Common myeloid progenitor, CD34-positive (primary cell): ENCODE measurements around the gene LRRC8E.
A peak's percentile ranks its signal among the peaks of the same experiment; 100 is the strongest.

Experiments used
- CTCF ChIA-PET: fragments of 350-600 bp; sonication (Branson Sonifier 250); formaldehyde crosslinking; loops from one replicate; lab custom pipeline; 2021; ENCODE audit warnings: antibody characterized with exemption; lab: Charles Lee
- POLR2A ChIA-PET: fragments of 350-600 bp; sonication (Branson Sonifier 250); formaldehyde crosslinking; loops from one replicate; lab custom pipeline; 2021; ENCODE audit warnings: antibody characterized with exemption; lab: Charles Lee
- DNase-seq, 3 donors: peaks; one replicate each; pipeline versions ENCODE4 v3.0.0 to v3.0.0-alpha.2; 2013
- H3K27ac ChIP-seq, 2 experiments: 1 replicate in 1 of 2; 2 replicates in 1 of 2; pipeline ENCODE4 v1.7.0; 2013; ENCODE audit warnings: inconsistent platforms in 2 of 2, low read length in 2 of 2, mild to moderate bottlenecking in 2 of 2, low read depth in 1 of 2, moderate library complexity in 1 of 2; ENCODE audit not compliant: severe bottlenecking in 2 of 2, insufficient read depth in 1 of 2, poor library complexity in 1 of 2
- H3K27me3 ChIP-seq, 5 experiments: replicated peaks in 2 of 5; 1 replicate in 3 of 5; 2 replicates in 2 of 5; pipeline versions ENCODE4 v1.6.1 to v1.7.0; 2013; ENCODE audit warnings: low read length in 4 of 5, mild to moderate bottlenecking in 2 of 5, moderate library complexity in 2 of 5, inconsistent platforms in 1 of 5; ENCODE audit not compliant: insufficient read depth in 5 of 5, control insufficient read depth in 4 of 5
- H3K36me3 ChIP-seq, 4 experiments: 1 replicate in 2 of 4; 2 replicates in 2 of 4; pipeline versions ENCODE4 v1.6.1 to v1.7.0; 2013; ENCODE audit warnings: low read length in 3 of 4, control low read depth in 1 of 4, mild to moderate bottlenecking in 1 of 4; ENCODE audit not compliant: control insufficient read depth in 4 of 4, insufficient read depth in 4 of 4
- H3K4me1 ChIP-seq, 4 experiments: 1 replicate in 3 of 4; 2 replicates in 1 of 4; pipeline versions ENCODE4 v1.6.1 to v1.7.1; 2013; ENCODE audit warnings: low read length in 3 of 4, mild to moderate bottlenecking in 3 of 4, control low read depth in 1 of 4, inconsistent platforms in 1 of 4, moderate library complexity in 1 of 4; ENCODE audit not compliant: control insufficient read depth in 4 of 4, insufficient read depth in 4 of 4; ENCODE audit errors: control extremely low read depth in 1 of 4
- H3K4me3 ChIP-seq, 7 experiments: 1 replicate in 4 of 7; 2 replicates in 3 of 7; pipeline versions ENCODE4 v1.5.1 to v1.7.0; 2013; ENCODE audit warnings: mild to moderate bottlenecking in 7 of 7, low read length in 6 of 7, moderate library complexity in 6 of 7, inconsistent platforms in 2 of 7, low read depth in 2 of 7, control low read depth in 1 of 7; ENCODE audit not compliant: insufficient read depth in 4 of 7, control insufficient read depth in 1 of 7; ENCODE audit errors: extremely low read depth in 1 of 7
- H3K9me3 ChIP-seq, 5 experiments: 1 replicate in 4 of 5; 2 replicates in 1 of 5; pipeline versions ENCODE4 v1.6.1 to v1.7.1; 2013; ENCODE audit warnings: low read length in 4 of 5, mild to moderate bottlenecking in 2 of 5, inconsistent platforms in 1 of 5, low read depth in 1 of 5, moderate library complexity in 1 of 5; ENCODE audit not compliant: control insufficient read depth in 4 of 5, insufficient read depth in 2 of 5; ENCODE audit errors: control extremely low read depth in 1 of 5
- WGBS: methylation state at CpG from one replicate; pipeline ENCODE4 v1.1.5; 2013; ENCODE audit not compliant: insufficient coverage; 5-methylcytosine and 5-hydroxymethylcytosine counted together

LRRC8E gene

GRCh38 chr19:7863971-7864689 is 24.2 kb upstream of the LRRC8E start:
- H3K27me3 ChIP-seq, result peaks cover 0 to 72% (median 20%) of the 10 kb centered on the region in 5 experiments
- CTCF ChIA-PET, result interaction anchor here (2.2 to 3.9 kb wide), 2 partner anchors 11 to 56 kb away, joined by 6 to 20 read pairs; partner anchors contain the start of gene SNAPC2
- peaks cover 0 to 40% (median 28%) of the 10 kb centered on the region in 4 experiments for H3K4me1 ChIP-seq
- no peaks in the 10 kb centered on the region for H3K36me3 ChIP-seq
- POLR2A ChIA-PET, result no interaction called here
- H3K4me3 ChIP-seq, result no peak overlapping the region
- no peaks in the 10 kb centered on the region for H3K9me3 ChIP-seq
- 79% methylated on average over 10 of the region's 21 CpGs for WGBS
- no peak for DNase-seq
- no peak overlapping the region for H3K27ac ChIP-seq

- Histone ChIP-seq H3K9me3 (no peaks in the 10 kb centered on the region), H3K27ac (no peak overlapping the region), H3K4me3 (no peak overlapping the region), H3K4me1 (peaks cover 0 to 45% (median 33%) of the 10 kb centered on the region in 4 experiments), H3K27me3 (peaks cover 0 to 66% (median 17%) of the 10 kb centered on the region in 5 experiments), H3K36me3 (no peaks in the 10 kb centered on the region)
- CTCF ChIA-PET, result interaction anchor here (2.2 to 3.9 kb wide), 2 partner anchors 11 to 56 kb away, joined by 6 to 20 read pairs; partner anchors contain the start of gene SNAPC2
- DNase-seq, result no peak
- WGBS, result 71% methylated on average over 17 of the region's 18 CpGs
- POLR2A ChIA-PET, result no interaction called here
Measured at GRCh38 chr19:7864690-7865074, 23.6 kb upstream of the LRRC8E start.

- H3K4me1 ChIP-seq, result peaks cover 0 to 50% (median 37%) of the 10 kb centered on the region in 4 experiments
- H3K27me3 ChIP-seq, result peaks cover 0 to 60% (median 17%) of the 10 kb centered on the region in 5 experiments
- peak in 1 of 3 donors; percentile 16 for DNase-seq
- CTCF ChIA-PET, result interaction anchor here (2.2 to 3.9 kb wide), 2 partner anchors 12 to 55 kb away, joined by 6 to 20 read pairs; partner anchors contain the start of gene SNAPC2
- H3K36me3 ChIP-seq, result no peaks in the 10 kb centered on the region
- no peak overlapping the region for H3K4me3 ChIP-seq
- no peak overlapping the region for H3K27ac ChIP-seq
- no peaks in the 10 kb centered on the region for H3K9me3 ChIP-seq
- WGBS, result 36% methylated on average over 10 of the region's 10 CpGs
- POLR2A ChIA-PET, result no interaction called here
Measured at GRCh38 chr19:7865262-7865911, 22.9 kb upstream of the LRRC8E start.

GRCh38 chr19:7866399-7867091 is 21.8 kb upstream of the LRRC8E start:
- ChIA-PET CTCF (interaction anchor here (2.2 kb wide), 1 partner anchor 54 kb away, joined by 6 read pairs; the partner anchor contains the start of gene SNAPC2), POLR2A (no interaction called here)
- DNase-seq, result no peak
- H3K36me3 ChIP-seq, result no peaks in the 10 kb centered on the region
- peaks cover 0 to 48% (median 15%) of the 10 kb centered on the region in 5 experiments for H3K27me3 ChIP-seq
- peaks cover 0 to 54% (median 45%) of the 10 kb centered on the region in 4 experiments for H3K4me1 ChIP-seq
- H3K4me3 ChIP-seq, result no peak overlapping the region
- 93% methylated on average over 10 of the region's 12 CpGs for WGBS
- H3K27ac ChIP-seq, result no peak overlapping the region
- H3K9me3 ChIP-seq, result no peaks in the 10 kb centered on the region

GRCh38 chr19:7867092-7867844 is 21.0 kb upstream of the LRRC8E start:
- CTCF ChIA-PET, result no interaction called here
- peaks cover 0 to 54% (median 44%) of the 10 kb centered on the region in 4 experiments for H3K4me1 ChIP-seq

GRCh38 chr19:7868326-7868670 is 20.0 kb upstream of the LRRC8E start:
- H3K4me3 ChIP-seq, result peak overlapping the region in 5 of 7 experiments; percentile 28 to 83 (median 67)
- 5% methylated on average over 20 of the region's 21 CpGs for WGBS
- H3K36me3 ChIP-seq, result no peaks in the 10 kb centered on the region
- peaks cover 0 to 43% (median 22%) of the 10 kb centered on the region in 5 experiments for H3K27me3 ChIP-seq
- no peak overlapping the region for H3K27ac ChIP-seq
- no peaks in the 10 kb centered on the region for H3K9me3 ChIP-seq
- DNase-seq, result peak; percentile 46 to 82 (median 71)
- CTCF ChIA-PET, result interaction anchor here (0.7 to 2.2 kb wide), 14 partner anchors 8 to 52 kb away, joined by 3 to 15 read pairs (median 4); partner anchors contain the start of genes MAP2K7 and SNAPC2
- POLR2A ChIA-PET, result no interaction called here
- peaks cover 0 to 53% (median 49%) of the 10 kb centered on the region in 4 experiments for H3K4me1 ChIP-seq

More at GRCh38 chr19:7867092-7867844, 21.0 kb upstream of the LRRC8E start:
- Histone ChIP-seq H3K27me3 (peaks cover 0 to 41% (median 15%) of the 10 kb centered on the region in 5 experiments), H3K36me3 (no peaks in the 10 kb centered on the region), H3K4me3 (no peak overlapping the region), H3K27ac (no peak overlapping the region), H3K9me3 (no peaks in the 10 kb centered on the region)
- WGBS, result 98% methylated on average over 8 of the region's 9 CpGs
- no peak for DNase-seq
- POLR2A ChIA-PET, result no interaction called here
